Measurements from ENCODE around the gene C10orf71. TPM values are rescaled to one million over a fixed set of nuclear protein-coding genes. Genes with fewer than 3 reads are reported as not detected.

C10orf71 gene
- total RNA-seq (2021; ENCODE audit: unreplicated experiment) (not detected), Bru-seq, nascent RNA (not detected), BruChase-seq, experiment 1, labeled RNA remaining after a 2-hour chase (not detected), BruChase-seq, experiment 2, labeled RNA remaining after a 6-hour chase (not detected)
- polyA plus RNA-seq (2012; ENCODE audit: insufficient read length), result not detected
- long read RNA-seq, result 0 reads

GRCh38 chr10:49298983-49299815 lies at the start of gene C10orf71:
Gene C10orf71, plus strand, starts transcription at chr10:49299170. Its CDS starts 23,376 bp downstream, at chr10:49322546.
- POLR2A ChIA-PET, result no interaction called here
- Histone ChIP-seq H3K27me3 (ENCODE audit: control insufficient read depth, insufficient read depth, low read length) (no peaks in the 10 kb centered on the region; the same call in 1 of the 2 replicates), H3K27ac (ENCODE audit: low read length) (no peak within 1 kb of the TSS), H3K4me3 (ENCODE audit: low read depth in 2 of 2, low read length in 2 of 2) (no peak within 1 kb of the TSS), H3K36me3 (ENCODE audit: control insufficient read depth, insufficient read depth, low read length) (no peaks in the 10 kb centered on the region), H3K4me1 (ENCODE audit: control insufficient read depth, insufficient read depth, low read length) (no peaks in the 10 kb centered on the region), H3K9me3 (ENCODE audit: control insufficient read depth, insufficient read depth, low read depth, low read length) (no peaks in the 10 kb centered on the region)
- in situ Hi-C loops (cut with HindIII; ENCODE audit: low pct_unique_long_range_greater_than_20kb, low sequenced_read_pairs), result no loop called here
- no TSS peak for BruUV-seq (replicated peaks)
- no peak for ATAC-seq
- TF ChIP-seq TCF7L2 (IDR thresholded peaks at IDR 0.05; ENCODE audit: low read depth, low read length) (no peak), CTCF (IDR thresholded peaks at IDR 0.05) (no peak), SIN3A (IDR thresholded peaks at IDR 0.05; ENCODE audit: borderline replicate concordance, insufficient read depth, low read depth, low read length) (no peak), POLR2AphosphoS5 (IDR thresholded peaks at IDR 0.05; ENCODE audit: low read depth, low read length) (no peak), REST (IDR thresholded peaks at IDR 0.05; ENCODE audit: insufficient read depth in 1 of 2, low read depth in 2 of 2, low read length in 1 of 2) (no peak)
- intact Hi-C loops (cut with micrococcal nuclease; ENCODE audit: unreplicated experiment), result loop anchor here (10.0 kb wide), 1 partner anchor 314 kb away; no protein-coding TSS in a partner anchor
- DNase-seq (ENCODE audit: low read depth, low spot score), result no peak
- CTCF ChIA-PET, result no interaction called here

GRCh38 chr10:49252313-49253034 lies 46.5 kb upstream of the C10orf71 start:
- no peaks in the 10 kb centered on the region; the same call in 1 of the 2 replicates for H3K9me3 ChIP-seq (ENCODE audit: control insufficient read depth, insufficient read depth, low read depth, low read length)
- ChIA-PET CTCF (no interaction called here), POLR2A (no interaction called here)
- no peak overlapping the region for H3K4me3 ChIP-seq (ENCODE audit: low read depth in 2 of 2, low read length in 2 of 2)
- no peak for TF ChIP-seq SIN3A (IDR thresholded peaks at IDR 0.05; ENCODE audit: borderline replicate concordance, insufficient read depth, low read depth, low read length)
- no peak for TF ChIP-seq REST (IDR thresholded peaks at IDR 0.05; ENCODE audit: insufficient read depth in 1 of 2, low read depth in 2 of 2, low read length in 1 of 2)
- TF ChIP-seq POLR2AphosphoS5 (IDR thresholded peaks at IDR 0.05; ENCODE audit: low read depth, low read length), result no peak
- 0 out of 2 replicates have a peak, but pooled peaks have one; percentile 4 for TF ChIP-seq CTCF (IDR thresholded peaks at IDR 0.05)
- no peak for ATAC-seq
- DNase-seq (ENCODE audit: low read depth, low spot score), result no peak
- intact Hi-C loops (cut with micrococcal nuclease; ENCODE audit: unreplicated experiment) (no loop called here), in situ Hi-C loops (cut with HindIII; ENCODE audit: low pct_unique_long_range_greater_than_20kb, low sequenced_read_pairs) (no loop called here)
- no peaks in the 10 kb centered on the region for H3K27me3 ChIP-seq (ENCODE audit: control insufficient read depth, insufficient read depth, low read length)
- no peak overlapping the region for H3K27ac ChIP-seq (ENCODE audit: low read length)
- BruUV-seq (replicated peaks), result no TSS peak
- H3K36me3 ChIP-seq (ENCODE audit: control insufficient read depth, insufficient read depth, low read length), result no peaks in the 10 kb centered on the region
- no peaks in the 10 kb centered on the region for H3K4me1 ChIP-seq (ENCODE audit: control insufficient read depth, insufficient read depth, low read length)
